Activated CD8-positive, alpha-beta memory T cell treated with anti-CD3 and anti-CD28 coated beads for 36 hours (primary cell): Measurements from ENCODE around the gene CA5A. TPM values are rescaled to one million over a fixed set of nuclear protein-coding genes. Genes with fewer than 3 reads are reported as not detected.

Experiments used
- CTCF ChIA-PET: fragments of 350-600 bp; sonication (Branson Sonifier 250); formaldehyde crosslinking; loops from one replicate; lab custom pipeline; 2021; ENCODE audit warnings: antibody characterized with exemption; lab: Charles Lee
- POLR2A ChIA-PET: fragments of 350-600 bp; sonication (Branson Sonifier 250); formaldehyde crosslinking; loops from one replicate; lab custom pipeline; 2021; ENCODE audit warnings: antibody characterized with exemption; lab: Charles Lee
- total RNA-seq, 2 experiments: library from RNA; stranded (reverse); gene quantifications; one replicate each; pipeline ENCODE4 v1.2.3, GENCODE V29; 2021

Gene CA5A
- total RNA-seq, 2 experiments from 2014 or later, result not detected

GRCh38 chr16:87850009-87851006, 86.0 kb downstream of the CA5A start:
- CTCF ChIA-PET, result interaction anchor here (0.9 to 5.0 kb wide), 18 partner anchors 10 to 74 kb away, joined by 3 to 45 read pairs (median 5); partner anchors contain the start of gene SLC7A5
- POLR2A ChIA-PET, result interaction anchor here (0.6 to 1.7 kb wide), 6 partner anchors 16 to 71 kb away, joined by 3 to 7 read pairs (median 5); no protein-coding TSS in a partner anchor

- POLR2A ChIA-PET, result interaction anchor here (0.6 to 1.7 kb wide), 5 partner anchors 13 to 70 kb away, joined by 3 to 6 read pairs (median 4); no protein-coding TSS in a partner anchor
These were observed 86.8 kb downstream of the CA5A start for GRCh38 chr16:87849419-87850008.

GRCh38 chr16:87848676-87849345, 87.5 kb downstream of the CA5A start:
- POLR2A ChIA-PET, result interaction anchor here (0.6 to 1.5 kb wide), 3 partner anchors 12 to 606 kb away, joined by 3 to 6 read pairs (median 3); no protein-coding TSS in a partner anchor
- CTCF ChIA-PET, result interaction anchor here (0.9 to 5.0 kb wide), 12 partner anchors 10 to 72 kb away, joined by 3 to 45 read pairs (median 6); partner anchors contain the start of gene SLC7A5

More at GRCh38 chr16:87849419-87850008, 86.8 kb downstream of the CA5A start:
- CTCF ChIA-PET, result interaction anchor here (0.9 to 5.0 kb wide), 16 partner anchors 10 to 73 kb away, joined by 3 to 45 read pairs (median 5); partner anchors contain the start of gene SLC7A5

- POLR2A ChIA-PET, result no interaction called here
- CTCF ChIA-PET, result interaction anchor here (0.6 to 5.0 kb wide), 4 partner anchors 9 to 69 kb away, joined by 3 to 45 read pairs (median 26); partner anchors contain the start of gene SLC7A5
These were observed 88.3 kb downstream of the CA5A start for GRCh38 chr16:87847785-87848675.

- ChIA-PET POLR2A (no interaction called here), CTCF (interaction anchor here (0.6 to 5.0 kb wide), 4 partner anchors 9 to 68 kb away, joined by 3 to 45 read pairs (median 26); partner anchors contain the start of gene SLC7A5)
These were observed 88.9 kb downstream of the CA5A start for GRCh38 chr16:87847467-87847784.

- POLR2A ChIA-PET, result interaction anchor here (1.4 kb wide), 1 partner anchor 19 kb away, joined by 4 read pairs; no protein-coding TSS in a partner anchor
- CTCF ChIA-PET, result interaction anchor here (0.6 to 5.0 kb wide), 4 partner anchors 23 to 68 kb away, joined by 3 to 41 read pairs (median 7); partner anchors contain the start of gene SLC7A5
These were observed 89.4 kb downstream of the CA5A start for GRCh38 chr16:87846705-87847466.

- ChIA-PET CTCF (interaction anchor here (0.6 to 2.2 kb wide), 4 partner anchors 19 to 75 kb away, joined by 3 to 10 read pairs (median 4); no protein-coding TSS in a partner anchor), POLR2A (interaction anchor here (1.4 kb wide), 1 partner anchor 20 kb away, joined by 4 read pairs; no protein-coding TSS in a partner anchor)
These were observed 90.3 kb downstream of the CA5A start for GRCh38 chr16:87845807-87846619.

- POLR2A ChIA-PET, result interaction anchor here (1.4 kb wide), 1 partner anchor 21 kb away, joined by 4 read pairs; no protein-coding TSS in a partner anchor
- CTCF ChIA-PET, result interaction anchor here (1.0 to 1.2 kb wide), 2 partner anchors 20 to 66 kb away, joined by 3 read pairs; no protein-coding TSS in a partner anchor
These were observed 91.1 kb downstream of the CA5A start for GRCh38 chr16:87845213-87845612.

- CTCF ChIA-PET, result interaction anchor here (1.0 kb wide), 1 partner anchor 66 kb away, joined by 3 read pairs; no protein-coding TSS in a partner anchor
- POLR2A ChIA-PET, result no interaction called here
These were observed 91.5 kb downstream of the CA5A start for GRCh38 chr16:87844809-87845208.

GRCh38 chr16:87844120-87844733, 92.1 kb downstream of the CA5A start:
- ChIA-PET POLR2A (no interaction called here), CTCF (interaction anchor here (1.0 kb wide), 1 partner anchor 65 kb away, joined by 3 read pairs; no protein-coding TSS in a partner anchor)

GRCh38 chr16:87843678-87844105, 92.6 kb downstream of the CA5A start:
- CTCF ChIA-PET, result no interaction called here
- POLR2A ChIA-PET, result no interaction called here

GRCh38 chr16:87842209-87842869, 94.0 kb downstream of the CA5A start:
- POLR2A ChIA-PET, result interaction anchor here (0.9 kb wide), 1 partner anchor 34 kb away, joined by 3 read pairs; no protein-coding TSS in a partner anchor
- CTCF ChIA-PET, result interaction anchor here (7.8 kb wide), 1 partner anchor 7 kb away, joined by 45 read pairs; no protein-coding TSS in a partner anchor

- POLR2A ChIA-PET, result no interaction called here
- CTCF ChIA-PET, result interaction anchor here (7.8 kb wide), 1 partner anchor 8 kb away, joined by 45 read pairs; no protein-coding TSS in a partner anchor
These were observed 94.8 kb downstream of the CA5A start for GRCh38 chr16:87841340-87842208.
